Small intestine (tissue), 7 donors: ENCODE results near the gene CLIC6. TPM values are rescaled to one million over a fixed set of nuclear protein-coding genes. Genes with fewer than 3 reads are reported as not detected.

ENCODE experiments used
- DNase-seq, 2 donors: peaks; one replicate each; pipeline versions ENCODE4 v3.0.0 to v3.0.0-alpha.2; 2013
- FAIRE-seq: peaks from 2 replicates; lab custom pipeline; 2012; peaks lifted over from hg19 to GRCh38; lab: Jason Lieb, UNC
- H3K27ac ChIP-seq, 3 donors: one replicate each; pipeline ENCODE4 v1.5.1; 2013; ENCODE audit warnings: low read length in 2 of 3, mild to moderate bottlenecking in 2 of 3, control low read depth in 1 of 3, inconsistent platforms in 1 of 3, low read depth in 1 of 3, moderate library complexity in 1 of 3
- H3K27me3 ChIP-seq, 3 donors: one replicate each; pipeline ENCODE4 v1.6.1; 2013; ENCODE audit warnings: low read length in 3 of 3, inconsistent platforms in 1 of 3; ENCODE audit not compliant: control insufficient read depth in 3 of 3, insufficient read depth in 3 of 3
- H3K36me3 ChIP-seq, 3 donors: one replicate each; pipeline ENCODE4 v1.6.1; 2013; ENCODE audit warnings: low read length in 3 of 3, inconsistent platforms in 1 of 3, low read depth in 1 of 3, mild to moderate bottlenecking in 1 of 3, moderate library complexity in 1 of 3; ENCODE audit not compliant: control insufficient read depth in 3 of 3, insufficient read depth in 2 of 3
- H3K4me1 ChIP-seq, 3 donors: one replicate each; pipeline ENCODE4 v1.6.1; 2013; ENCODE audit warnings: low read length in 2 of 3, inconsistent platforms in 1 of 3, low read depth in 1 of 3, mild to moderate bottlenecking in 1 of 3, moderate library complexity in 1 of 3; ENCODE audit not compliant: control insufficient read depth in 3 of 3, insufficient read depth in 2 of 3
- H3K4me3 ChIP-seq, 3 donors: one replicate each; pipeline ENCODE4 v1.5.1; 2013; ENCODE audit warnings: low read length in 3 of 3, control low read depth in 1 of 3, inconsistent platforms in 1 of 3, low read depth in 1 of 3, mild to moderate bottlenecking in 1 of 3, moderate library complexity in 1 of 3
- H3K9me3 ChIP-seq, 2 donors: one replicate each; pipeline ENCODE4 v1.6.1; 2013; ENCODE audit warnings: low read depth in 1 of 2, low read length in 1 of 2; ENCODE audit not compliant: control insufficient read depth in 2 of 2, insufficient read depth in 1 of 2
- WGBS, 3 donors: extraction: QIAGEN DNeasy Blood & Tissue Kit; methylation state at CpG; one replicate each; pipeline ENCODE4 v1.1.7; 2013; 5-methylcytosine and 5-hydroxymethylcytosine counted together
- polyA plus RNA-seq, 4 donors: library from polyadenylated mRNA; stranded (reverse) in 3 of 4; unstranded in 1 of 4; fragments of 200-250 nt in 3 of 4; fragments of 120-200 nt in 1 of 4; gene quantifications; one replicate each; pipeline versions ENCODE4 v1.2.1 to v1.2.3, GENCODE V29; 2013
- donor health status: healthy with polysubstance abuse.
- donor health status: control.
- donor health status: control.
- donor health status: Bipolar disorder and iron deficiency.
- donor health status: healthy.

The CLIC6 gene
- polyA plus RNA-seq, 4 donors, result 0.22 to 13.8 (median 2.0) TPM

DNA sequence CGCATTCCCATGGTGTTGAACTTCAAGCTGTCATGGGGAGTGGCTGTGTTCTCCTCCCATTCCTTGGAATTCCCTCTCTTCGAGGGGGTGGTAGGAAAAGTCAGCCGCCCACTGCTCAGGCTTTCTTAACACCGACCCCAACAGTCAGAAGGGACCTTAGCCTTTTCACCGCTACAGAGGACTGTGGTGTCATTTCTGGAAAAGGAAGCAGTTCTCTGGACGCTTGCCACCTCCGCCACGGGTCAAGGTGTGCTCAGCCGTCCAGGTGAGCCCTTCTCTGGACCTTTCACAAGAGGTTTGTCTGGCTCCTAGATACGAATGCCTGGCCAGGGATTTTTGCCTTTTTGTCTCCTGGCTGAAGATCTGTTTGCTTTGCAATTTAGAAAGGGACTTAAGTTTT, 31.8 kb downstream of the CLIC6 start:
- no peak for FAIRE-seq
- DNase-seq, result no peak
- 77 to 88% (median 79%) methylated on average over 10 of the region's 10 CpGs for WGBS, 3 donors

DNA sequence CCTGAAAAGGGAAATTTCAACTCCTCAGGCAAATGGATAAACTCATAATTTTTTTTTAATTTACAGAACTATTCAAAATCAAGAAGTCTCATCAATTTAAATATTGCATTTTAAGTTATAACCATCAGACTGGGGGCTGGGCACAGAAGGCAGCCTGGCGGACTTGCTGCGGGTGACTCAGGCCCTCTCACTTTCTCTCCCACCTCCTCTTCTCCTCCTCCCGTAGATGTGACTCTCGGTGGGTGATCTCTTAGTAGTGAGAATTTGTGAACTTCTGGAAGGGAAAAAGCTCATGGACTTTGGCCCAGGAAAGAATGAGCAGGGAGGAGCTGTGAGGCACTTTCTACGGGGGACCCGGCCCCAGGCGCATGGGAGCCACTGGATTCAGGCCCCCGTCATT, 32.9 kb downstream of the CLIC6 start:
- no peaks in the 10 kb centered on the region for H3K4me1 ChIP-seq
- no peak overlapping the region for H3K4me3 ChIP-seq
- H3K27ac ChIP-seq, result no peak overlapping the region
- FAIRE-seq (no peak), DNase-seq (no peak)
- H3K36me3 ChIP-seq, result peaks cover 0 to 25% (median 0%) of the 10 kb centered on the region in 3 donors
- peaks cover 0 to 2% (median 0%) of the 10 kb centered on the region in 3 donors for H3K27me3 ChIP-seq
- peaks cover 0 to 2% of the 10 kb centered on the region in 2 donors for H3K9me3 ChIP-seq
- 77 to 89% (median 85%) methylated on average over 8 of the region's 8 CpGs for WGBS, 3 donors

More for the DNA sequence above, 31.8 kb downstream of the CLIC6 start:
- H3K4me3 ChIP-seq, result no peak overlapping the region
- H3K27ac ChIP-seq, result no peak overlapping the region
- no peaks in the 10 kb centered on the region for H3K9me3 ChIP-seq
- H3K4me1 ChIP-seq, result peaks cover 0 to 8% (median 2%) of the 10 kb centered on the region in 3 donors
- peaks cover 0 to 2% (median 0%) of the 10 kb centered on the region in 3 donors for H3K27me3 ChIP-seq
- H3K36me3 ChIP-seq, result peaks cover 0 to 21% (median 0%) of the 10 kb centered on the region in 3 donors

DNA sequence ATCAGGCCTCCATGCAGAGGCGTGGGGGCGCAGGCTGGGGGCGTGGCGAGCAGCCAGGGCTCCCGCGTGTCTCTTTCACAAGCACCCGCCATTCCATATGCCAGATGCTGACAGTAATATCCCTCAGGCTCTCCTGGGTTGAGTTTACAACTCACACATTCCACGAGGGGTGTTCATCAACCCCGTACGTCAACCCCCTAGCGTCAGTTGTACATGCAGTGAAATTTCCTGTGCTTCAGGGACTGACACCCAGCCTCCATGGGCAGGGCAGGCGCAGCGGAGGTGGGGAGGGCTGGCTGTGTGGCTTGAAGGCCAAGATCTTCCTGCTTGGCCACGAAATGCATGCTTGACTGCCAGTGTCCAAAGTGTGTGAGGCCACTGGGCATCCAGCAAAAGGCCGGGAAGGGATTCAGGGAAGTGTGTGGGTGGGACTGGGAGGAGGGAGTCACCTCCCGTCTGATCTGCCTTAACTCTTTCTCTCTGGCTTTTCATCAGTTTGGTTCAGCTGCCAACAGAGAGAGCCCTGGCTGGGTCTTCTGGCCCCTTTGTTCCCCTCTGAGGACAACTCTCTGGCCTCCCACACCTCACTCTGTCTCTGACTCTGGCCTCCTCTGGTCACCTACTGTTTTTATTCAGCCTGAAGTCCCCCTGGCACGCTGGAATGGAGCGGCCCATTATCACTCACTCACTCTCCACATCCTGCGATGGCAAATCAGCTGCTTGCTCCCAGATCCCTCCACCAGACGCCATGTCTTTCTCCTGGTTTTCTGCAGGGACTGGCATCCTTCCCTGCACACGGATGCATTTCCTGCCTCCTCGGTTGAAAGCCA, 33.8 kb downstream of the CLIC6 start:
- 86 to 92% (median 88%) methylated on average over 22 of the region's 22 CpGs for WGBS, 3 donors
- no peak for FAIRE-seq
- H3K27ac ChIP-seq, result no peak overlapping the region
- peaks cover 0 to 30% (median 0%) of the 10 kb centered on the region in 3 donors for H3K36me3 ChIP-seq
- peaks cover 0 to 2% of the 10 kb centered on the region in 2 donors for H3K9me3 ChIP-seq
- no peaks in the 10 kb centered on the region for H3K4me1 ChIP-seq
- DNase-seq, result no peak
- peaks cover 0 to 2% (median 0%) of the 10 kb centered on the region in 3 donors for H3K27me3 ChIP-seq
- no peak overlapping the region for H3K4me3 ChIP-seq

DNA sequence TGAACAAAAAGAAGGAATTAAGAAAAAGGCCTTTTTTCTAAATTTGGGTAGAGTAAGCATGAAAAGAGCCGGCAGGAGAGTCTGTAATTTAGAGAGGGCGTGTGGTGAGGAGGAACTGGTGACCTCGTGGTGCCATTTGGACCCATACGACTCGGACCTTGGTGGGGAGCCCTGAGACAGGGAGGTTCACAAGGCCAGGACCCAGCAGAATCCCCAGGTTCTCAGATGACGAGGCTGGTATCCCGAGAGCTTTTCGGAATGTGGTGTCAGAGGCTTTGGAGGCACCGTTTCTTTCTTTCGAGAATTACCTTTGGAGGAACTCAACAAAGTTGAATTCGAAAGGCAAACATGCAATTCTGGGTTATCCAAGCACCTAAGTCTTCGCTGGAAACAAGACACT, 34.8 kb downstream of the CLIC6 start:
- DNase-seq (no peak), FAIRE-seq (no peak)
- peaks cover 0 to 2% (median 0%) of the 10 kb centered on the region in 3 donors for H3K27me3 ChIP-seq
- no peak overlapping the region for H3K27ac ChIP-seq
- H3K36me3 ChIP-seq, result peaks cover 0 to 37% (median 0%) of the 10 kb centered on the region in 3 donors
- no peaks in the 10 kb centered on the region for H3K4me1 ChIP-seq
- 91 to 93% (median 92%) methylated on average over 12 of the region's 12 CpGs for WGBS, 3 donors
- H3K4me3 ChIP-seq, result no peak overlapping the region
- peaks cover 0 to 2% of the 10 kb centered on the region in 2 donors for H3K9me3 ChIP-seq

DNA sequence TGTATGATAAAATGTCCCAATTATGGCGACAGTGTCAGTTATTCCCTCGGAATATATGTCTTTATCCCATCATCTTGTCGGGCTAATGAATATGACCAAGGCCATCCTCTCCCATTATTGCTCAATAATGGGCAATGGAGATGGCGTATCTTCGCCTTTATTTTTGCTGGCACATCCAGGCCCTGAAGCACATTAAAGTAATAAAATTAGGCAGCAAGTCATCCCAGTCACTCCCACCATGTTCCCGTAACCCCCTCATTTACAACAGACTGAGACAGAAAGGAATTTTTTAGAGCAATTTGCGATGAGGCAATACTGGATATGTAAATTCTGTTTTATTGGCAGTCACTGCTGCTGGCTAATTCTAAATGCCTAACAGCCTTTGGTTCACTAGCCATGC, 35.3 kb downstream of the CLIC6 start:
- H3K4me3 ChIP-seq, result no peak overlapping the region
- peaks cover 0 to 2% (median 0%) of the 10 kb centered on the region in 3 donors for H3K27me3 ChIP-seq
- no peak for FAIRE-seq
- WGBS, 3 donors, result 79 to 89% (median 87%) methylated on average over 7 of the region's 7 CpGs
- peaks cover 0 to 41% (median 0%) of the 10 kb centered on the region in 3 donors for H3K36me3 ChIP-seq
- no peak overlapping the region for H3K27ac ChIP-seq
- DNase-seq, result no peak
- no peaks in the 10 kb centered on the region for H3K4me1 ChIP-seq
- peaks cover 0 to 2% of the 10 kb centered on the region in 2 donors for H3K9me3 ChIP-seq

DNA sequence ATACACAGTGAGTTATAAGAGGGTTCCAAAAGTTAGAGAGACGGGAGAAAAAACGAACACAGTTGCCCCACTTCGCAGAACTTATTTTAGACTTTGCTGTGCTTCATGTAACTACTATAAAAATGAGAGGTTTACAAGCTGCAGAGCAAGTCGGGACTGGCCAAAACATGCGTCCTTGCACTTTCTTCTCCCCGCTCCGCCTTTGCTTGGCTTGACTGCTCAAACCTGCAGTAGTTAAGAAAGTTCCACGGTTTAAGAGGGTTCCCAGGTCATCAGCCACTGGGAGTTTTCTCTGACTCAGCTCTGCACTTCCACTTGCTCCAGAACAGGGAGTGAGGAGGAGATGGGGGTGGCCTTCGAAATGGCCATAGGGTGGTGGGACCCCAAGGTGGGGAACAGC, 36.2 kb downstream of the CLIC6 start:
- H3K27ac ChIP-seq, result no peak overlapping the region
- DNase-seq, result no peak
- H3K27me3 ChIP-seq, result peaks cover 0 to 2% (median 0%) of the 10 kb centered on the region in 3 donors
- H3K9me3 ChIP-seq, result peaks cover 0 to 2% of the 10 kb centered on the region in 2 donors
- H3K36me3 ChIP-seq, result peaks cover 0 to 47% (median 0%) of the 10 kb centered on the region in 3 donors
- H3K4me1 ChIP-seq, result no peaks in the 10 kb centered on the region
- no peak for FAIRE-seq
- WGBS, 3 donors, result 89 to 92% (median 91%) methylated on average over 9 of the region's 9 CpGs
- H3K4me3 ChIP-seq, result no peak overlapping the region

DNA sequence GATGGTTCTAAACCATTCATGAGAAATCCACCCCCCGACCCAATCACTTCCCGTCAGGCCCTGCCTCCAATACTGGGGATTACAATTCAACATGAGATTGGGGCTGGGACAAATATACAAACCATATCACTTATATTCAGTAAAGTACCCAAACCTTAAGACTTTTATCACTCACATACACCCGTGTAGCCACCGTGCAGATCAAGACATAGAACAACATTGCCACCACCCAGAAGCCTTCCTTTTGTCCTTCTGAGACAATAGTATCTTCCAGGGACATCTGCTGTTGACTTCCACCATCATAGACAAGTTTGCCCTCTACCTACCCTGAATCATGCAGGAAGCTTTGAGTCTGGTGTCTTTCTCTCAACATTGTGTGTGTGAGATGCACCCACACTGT, 37.5 kb downstream of the CLIC6 start:
- Histone ChIP-seq H3K4me1 (no peaks in the 10 kb centered on the region), H3K9me3 (peaks cover 0 to 2% of the 10 kb centered on the region in 2 donors), H3K27ac (no peak overlapping the region), H3K36me3 (peaks cover 0 to 56% (median 0%) of the 10 kb centered on the region in 3 donors), H3K4me3 (no peak overlapping the region), H3K27me3 (peaks cover 0 to 2% (median 0%) of the 10 kb centered on the region in 3 donors)
- DNase-seq, result no peak
- WGBS, 3 donors, result 86 to 90% (median 88%) methylated on average over 4 of the region's 4 CpGs
- FAIRE-seq, result no peak

DNA sequence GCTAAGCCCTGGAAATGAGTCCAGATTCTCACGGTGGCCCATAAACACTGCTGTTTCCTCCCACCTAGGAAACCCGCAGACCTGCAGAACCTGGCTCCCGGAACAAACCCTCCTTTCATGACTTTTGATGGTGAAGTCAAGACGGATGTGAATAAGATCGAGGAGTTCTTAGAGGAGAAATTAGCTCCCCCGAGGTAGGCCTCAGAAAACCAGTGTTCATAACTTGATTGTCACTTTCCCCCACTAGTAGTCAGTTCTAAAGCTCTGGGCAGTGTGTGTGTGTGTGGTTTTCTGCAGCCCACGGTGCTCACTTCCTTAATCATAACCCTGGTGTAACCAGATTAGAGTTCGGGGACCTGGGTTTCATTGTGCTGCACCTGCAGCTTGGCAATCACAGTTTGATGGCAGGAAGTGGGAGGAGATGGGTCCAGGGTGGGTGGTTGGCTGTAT, 39.1 kb downstream of the CLIC6 start:
- 66 to 78% (median 69%) methylated on average over 8 of the region's 8 CpGs for WGBS, 3 donors

More for the DNA sequence above, 39.1 kb downstream of the CLIC6 start:
- Histone ChIP-seq H3K27me3 (peaks cover 0 to 2% (median 0%) of the 10 kb centered on the region in 3 donors), H3K27ac (no peak overlapping the region), H3K4me3 (no peak overlapping the region), H3K9me3 (peaks cover 0 to 2% of the 10 kb centered on the region in 2 donors), H3K36me3 (peaks cover 0 to 54% (median 0%) of the 10 kb centered on the region in 3 donors), H3K4me1 (no peaks in the 10 kb centered on the region)
- no peak for FAIRE-seq
- no peak for DNase-seq
